ENCODE results near the gene GPN1.
"Not testable (repeated sequence)": the region's sequence is repeated elsewhere in the genome, so short reads cannot be mapped to it uniquely, and the experiment has no call there.

The GPN1 gene

DNA sequence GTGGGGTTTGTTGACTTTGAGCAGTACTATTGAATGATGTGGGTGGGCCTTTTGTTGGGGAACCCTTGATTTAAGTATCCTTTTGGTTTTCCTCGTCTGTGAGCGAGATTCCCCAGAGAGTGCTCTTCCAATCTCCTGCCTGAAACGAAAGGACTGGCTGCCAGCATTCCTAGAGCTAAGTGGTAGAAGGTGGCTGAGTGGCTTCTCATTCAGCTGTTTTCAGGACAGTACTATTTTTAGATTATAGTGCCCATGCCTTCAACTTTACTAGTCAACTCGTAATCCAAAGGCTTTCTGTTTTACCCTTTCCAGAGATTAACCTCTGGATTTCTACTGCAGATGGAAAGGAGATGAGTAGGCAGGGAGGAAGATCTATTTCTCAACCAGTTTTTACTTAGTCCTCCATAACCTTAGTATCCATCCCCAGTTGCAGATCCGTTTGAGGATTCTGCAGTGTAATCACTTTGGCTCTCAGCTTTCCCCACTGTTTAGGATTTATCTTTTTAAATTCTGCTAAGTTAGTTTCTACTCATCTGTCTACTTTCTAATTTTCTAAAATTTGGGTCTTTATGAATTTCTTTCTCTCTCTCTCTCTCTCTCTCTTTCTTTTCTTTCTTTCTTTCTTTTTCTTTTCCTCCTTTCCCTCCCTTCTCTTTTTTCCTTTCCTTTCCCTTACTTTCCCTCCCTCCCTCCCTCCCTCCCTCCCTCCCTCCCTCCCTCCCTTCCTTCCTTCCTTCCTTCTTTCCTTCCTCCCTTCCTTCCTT is 44.1 kb downstream of the GPN1 start:
- no peak for DNase-seq

GRCh38 chr2:27680571-27680970 is 51.7 kb downstream of the GPN1 start:
- no peak for DNase-seq

- DNase-seq: no peak
Measured at GRCh38 chr2:27681841-27682240, 53.0 kb downstream of the GPN1 start.

- not testable (repeated sequence) for DNase-seq
Measured at GRCh38 chr2:27682334-27682771, 53.5 kb downstream of the GPN1 start.

DNA sequence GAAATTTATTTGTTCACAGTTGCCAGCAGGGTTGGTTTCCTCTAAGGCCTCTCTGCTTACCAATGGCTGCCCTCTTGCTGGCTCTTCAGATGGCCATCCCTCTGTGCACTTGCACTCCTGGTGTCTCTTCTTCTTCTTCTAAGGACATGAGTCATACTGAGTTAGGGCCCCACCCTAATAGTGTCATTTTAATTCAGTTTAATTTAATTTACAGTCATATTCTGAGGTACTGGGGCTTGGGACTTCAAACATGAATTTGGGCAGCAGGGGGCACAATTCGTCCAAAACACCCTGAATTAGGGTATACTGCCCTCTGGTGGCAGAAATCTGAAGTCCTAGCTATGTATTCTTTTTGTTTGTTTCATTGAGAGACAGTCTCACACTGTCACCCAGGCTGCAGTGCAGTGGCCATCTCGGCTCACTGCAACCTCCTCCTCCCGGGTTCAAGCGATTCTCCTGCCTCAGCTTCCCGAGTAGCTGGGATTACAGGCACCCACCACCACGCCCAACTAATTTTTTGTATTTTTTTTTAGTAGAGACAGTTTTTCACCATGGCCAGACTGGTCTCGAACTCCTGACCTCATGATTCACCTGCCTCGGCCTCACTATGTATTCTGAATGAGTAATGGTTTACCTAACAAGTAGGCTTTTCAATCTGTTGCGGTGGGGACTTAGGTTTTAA is 54.7 kb downstream of the GPN1 start:
- DNase-seq: peak; percentile 72

DNA sequence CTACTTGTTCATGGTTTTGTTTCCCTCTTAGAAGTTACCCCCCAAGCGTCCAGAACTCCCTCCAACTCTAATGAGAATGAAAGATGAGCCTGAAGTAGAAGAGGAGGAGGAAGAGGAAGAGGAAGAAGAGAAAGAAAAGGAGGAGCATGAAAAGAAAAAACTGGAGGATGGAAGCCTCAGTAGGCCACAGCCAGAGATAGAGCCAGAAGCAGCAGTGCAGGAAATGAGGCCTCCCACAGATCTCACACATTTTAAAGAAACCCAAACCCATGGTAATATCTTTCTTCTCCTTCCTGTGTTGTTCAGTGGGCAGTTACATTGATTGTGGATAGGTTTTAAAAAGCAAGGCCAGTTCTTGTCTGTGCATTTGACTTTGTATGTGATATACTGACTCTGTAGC is 56.2 kb downstream of the GPN1 start:
- DNase-seq: not testable (repeated sequence)

GRCh38 chr2:27685577-27685976 is 56.7 kb downstream of the GPN1 start:
- DNase-seq: no peak

DNA sequence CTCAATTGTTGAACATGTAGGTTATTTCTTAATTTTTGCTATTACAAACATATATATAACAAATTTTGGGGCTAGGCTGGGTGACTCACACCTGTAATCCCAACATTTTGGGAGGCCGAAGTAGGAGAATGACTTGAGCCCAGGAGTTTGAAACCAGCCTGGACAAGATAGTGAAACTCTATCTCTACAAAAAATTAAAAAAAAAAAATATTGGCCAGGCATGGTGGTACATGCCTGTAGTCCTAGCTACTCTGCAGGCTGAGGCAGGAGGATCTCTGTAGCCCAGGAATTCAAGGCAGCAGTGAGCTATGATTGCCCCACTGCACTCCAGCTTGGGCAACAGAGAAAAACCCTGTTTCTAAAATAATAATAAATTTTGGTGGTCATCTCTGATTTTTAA is 58.4 kb downstream of the GPN1 start:
- no peak for DNase-seq

DNA sequence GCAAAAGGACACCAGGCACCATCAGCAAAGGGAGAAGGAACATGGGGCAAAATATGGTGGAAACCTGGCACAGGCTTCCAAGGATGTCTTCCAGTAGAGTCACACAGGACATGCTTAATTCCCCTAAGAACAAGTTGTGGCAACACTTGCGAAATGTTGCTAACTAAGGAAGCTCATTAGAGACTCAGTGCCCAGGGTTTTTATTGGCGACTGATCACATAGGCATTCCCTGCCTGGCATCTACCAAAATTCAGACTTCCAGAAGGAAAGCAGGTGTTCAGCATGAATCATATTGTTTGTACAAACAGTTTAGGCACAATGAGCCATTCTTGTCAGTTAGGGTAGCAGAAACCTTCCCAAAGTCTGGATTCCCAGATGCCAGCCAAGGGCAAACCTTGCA is 60.6 kb downstream of the GPN1 start:
- DNase-seq: no peak

DNA sequence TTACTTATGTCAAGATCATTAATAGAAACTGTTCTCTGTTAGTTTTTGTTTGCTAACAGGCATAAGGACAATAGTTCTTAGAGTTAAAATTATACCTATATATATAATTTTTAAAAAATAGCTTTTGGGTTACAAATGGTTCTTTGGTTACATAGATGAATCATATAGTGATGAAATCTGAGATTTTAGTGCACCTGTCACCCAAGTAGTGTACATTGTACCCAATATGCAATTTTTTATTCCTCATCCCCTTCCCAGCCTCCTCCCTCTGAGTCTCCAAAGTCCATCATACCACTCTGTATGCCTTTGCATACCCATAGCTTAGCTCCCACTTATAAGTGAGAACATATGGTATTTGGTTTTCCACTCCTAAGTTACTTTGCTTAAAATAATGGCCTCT is 61.2 kb downstream of the GPN1 start:
- DNase-seq: no peak

- DNase-seq: no peak
Measured at GRCh38 chr2:27697660-27698059, 68.8 kb downstream of the GPN1 start.

All from NCI-H2081 treated with DMSO at 0.1 percent for 48 hours (cell line).